HUES48 (cell line): Measurements from ENCODE around the gene ELOVL6.

Source experiments
- H3K27ac ChIP-seq: one replicate; pipeline ENCODE4 v1.7.0; 2013; ENCODE audit warnings: low read depth, low read length, inconsistent platforms
- H3K27me3 ChIP-seq: 2 replicates; pipeline ENCODE4 v1.6.1; 2013; ENCODE audit warnings: mild to moderate bottlenecking, low read length; ENCODE audit not compliant: control insufficient read depth, insufficient read depth
- H3K36me3 ChIP-seq: 2 replicates; pipeline ENCODE4 v1.6.1; 2013; ENCODE audit warnings: low read length; ENCODE audit not compliant: control insufficient read depth, insufficient read depth
- H3K4me1 ChIP-seq: 2 replicates; pipeline ENCODE4 v1.6.1; 2013; ENCODE audit warnings: mild to moderate bottlenecking, low read length; ENCODE audit not compliant: control insufficient read depth, insufficient read depth
- H3K4me3 ChIP-seq: 2 replicates; pipeline ENCODE4 v1.5.1; 2013; ENCODE audit warnings: mild to moderate bottlenecking, low read depth, low read length
- H3K9ac ChIP-seq: 2 replicates; pipeline ENCODE4 v1.6.1; 2013; ENCODE audit warnings: mild to moderate bottlenecking, low read depth, low read length, moderate library complexity
- H3K9me3 ChIP-seq: 2 replicates; pipeline ENCODE4 v1.6.1; 2013; ENCODE audit warnings: low read length; ENCODE audit not compliant: control insufficient read depth, insufficient read depth

ELOVL6 gene

DNA sequence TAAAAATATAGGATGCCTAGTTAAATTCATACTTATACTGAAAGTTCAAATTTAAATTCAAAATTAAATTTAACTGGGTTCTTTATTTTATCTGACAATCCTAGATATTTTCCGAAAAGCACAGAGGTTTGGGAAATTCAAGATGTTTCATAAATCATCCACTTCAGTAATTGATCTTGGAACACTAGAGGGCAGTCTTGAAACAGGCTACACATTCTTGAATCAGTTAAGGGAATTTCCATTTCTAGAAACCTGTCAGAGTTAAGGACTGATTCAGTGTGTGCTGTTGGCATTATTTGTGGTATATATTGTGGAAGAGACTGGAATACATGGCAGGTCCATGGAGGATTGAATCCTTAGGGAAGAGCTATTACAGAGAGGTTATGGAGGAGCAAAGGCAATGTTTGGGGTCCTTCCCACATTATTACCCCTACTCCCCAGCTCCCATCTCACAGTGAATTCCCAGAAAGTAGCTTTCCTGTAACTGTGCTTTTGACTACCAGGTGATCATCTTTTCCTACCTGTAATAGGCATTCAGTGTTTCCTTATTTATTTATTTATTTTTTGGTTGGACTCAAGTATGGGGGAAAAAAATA lies 192.9 kb downstream of the ELOVL6 start:
- Histone ChIP-seq H3K36me3 (no peaks in the 10 kb centered on the region), H3K27ac (no peak overlapping the region), H3K4me3 (no peak overlapping the region), H3K4me1 (no peaks in the 10 kb centered on the region), H3K9ac (no peak overlapping the region), H3K27me3 (no peaks in the 10 kb centered on the region), H3K9me3 (no peaks in the 10 kb centered on the region)

DNA sequence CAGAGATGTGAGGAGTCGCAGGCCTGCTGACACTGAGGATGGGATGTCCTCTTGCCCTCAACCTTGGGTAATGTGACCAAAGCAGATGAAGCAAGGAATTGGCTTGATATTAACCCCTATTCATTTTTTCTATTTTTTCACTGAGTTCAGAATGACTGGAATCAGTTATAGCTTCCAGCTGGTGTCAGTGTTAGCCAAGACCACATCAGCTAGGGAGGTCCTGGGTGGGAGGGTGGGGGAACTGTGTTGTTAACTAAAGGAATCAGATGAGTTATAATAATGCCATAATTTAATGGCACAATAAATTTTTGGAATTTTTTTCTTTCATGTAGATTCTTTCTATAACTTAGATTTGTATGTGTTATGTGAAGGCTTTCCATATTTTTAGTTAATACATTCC lies 193.9 kb downstream of the ELOVL6 start:
- Histone ChIP-seq H3K4me3 (no peak overlapping the region), H3K36me3 (no peaks in the 10 kb centered on the region)

DNA sequence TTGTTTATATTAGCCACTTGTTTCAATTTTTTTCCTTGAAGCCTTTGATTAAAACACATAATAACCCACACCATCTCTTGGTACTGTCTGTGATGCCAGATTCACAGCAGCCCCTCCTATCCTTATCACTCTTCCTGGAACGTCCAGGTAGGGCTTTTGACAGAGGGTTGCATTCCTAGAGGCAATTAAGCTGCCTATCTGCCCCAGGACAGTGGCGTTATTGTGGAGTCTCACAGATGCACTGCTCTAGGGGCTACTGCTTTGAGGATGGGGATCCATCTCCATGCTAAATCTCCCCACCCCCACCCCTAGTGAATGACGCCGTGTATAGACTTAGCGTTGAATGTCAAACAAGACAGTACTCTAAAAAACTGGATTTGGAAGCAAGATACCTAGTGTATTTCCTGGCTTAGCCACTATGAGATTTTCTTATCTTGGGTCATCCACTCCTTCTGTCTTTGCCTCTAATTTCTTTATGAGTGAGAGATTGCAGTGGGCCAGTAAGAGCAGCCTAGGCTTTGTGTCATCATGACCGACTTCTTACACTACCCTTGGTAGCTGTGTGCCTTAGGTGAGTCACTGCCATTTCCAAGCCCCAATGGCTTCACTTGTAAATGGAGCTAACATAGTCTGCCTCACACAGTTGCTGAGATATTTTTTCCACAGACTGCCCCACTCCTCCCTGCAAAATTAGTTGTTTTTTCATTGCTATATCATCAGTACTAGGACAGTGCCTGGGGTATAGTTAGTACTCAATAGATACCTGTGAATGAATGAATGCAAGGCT lies 194.8 kb downstream of the ELOVL6 start:
- Histone ChIP-seq H3K27me3 (no peaks in the 10 kb centered on the region), H3K9me3 (no peaks in the 10 kb centered on the region)

More for the DNA sequence above, 193.9 kb downstream of the ELOVL6 start:
- H3K9ac ChIP-seq = no peak overlapping the region
- H3K27me3 ChIP-seq = no peaks in the 10 kb centered on the region
- no peaks in the 10 kb centered on the region for H3K9me3 ChIP-seq
- no peak overlapping the region for H3K27ac ChIP-seq
- H3K4me1 ChIP-seq = no peaks in the 10 kb centered on the region

DNA sequence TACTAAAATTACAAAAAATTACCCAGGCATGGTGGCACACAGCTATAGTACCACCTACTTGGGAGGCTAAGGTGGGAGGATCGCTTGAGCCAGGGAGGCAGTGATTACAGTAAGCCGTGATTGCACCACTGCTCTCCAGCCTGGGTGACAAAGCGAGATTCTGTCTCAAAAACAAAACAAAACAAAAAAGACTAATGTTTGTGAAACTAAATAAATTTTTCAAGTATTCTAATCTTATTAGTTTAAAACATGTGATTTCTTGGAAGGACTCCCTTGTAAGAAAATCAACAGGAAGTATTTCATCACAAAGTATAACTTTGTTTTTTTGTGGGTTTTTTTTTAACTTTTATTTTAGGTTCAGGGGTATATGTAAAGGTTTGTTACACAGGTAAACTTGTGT lies 196.1 kb downstream of the ELOVL6 start:
- Histone ChIP-seq H3K27ac (no peak overlapping the region), H3K4me3 (no peak overlapping the region), H3K36me3 (no peaks in the 10 kb centered on the region), H3K4me1 (no peaks in the 10 kb centered on the region), H3K9ac (no peak overlapping the region), H3K27me3 (no peaks in the 10 kb centered on the region), H3K9me3 (no peaks in the 10 kb centered on the region)

More for the DNA sequence above, 194.8 kb downstream of the ELOVL6 start:
- H3K36me3 ChIP-seq = no peaks in the 10 kb centered on the region
- H3K4me3 ChIP-seq = no peak overlapping the region
- no peaks in the 10 kb centered on the region for H3K4me1 ChIP-seq
- H3K9ac ChIP-seq = no peak overlapping the region
- H3K27ac ChIP-seq = no peak overlapping the region

DNA sequence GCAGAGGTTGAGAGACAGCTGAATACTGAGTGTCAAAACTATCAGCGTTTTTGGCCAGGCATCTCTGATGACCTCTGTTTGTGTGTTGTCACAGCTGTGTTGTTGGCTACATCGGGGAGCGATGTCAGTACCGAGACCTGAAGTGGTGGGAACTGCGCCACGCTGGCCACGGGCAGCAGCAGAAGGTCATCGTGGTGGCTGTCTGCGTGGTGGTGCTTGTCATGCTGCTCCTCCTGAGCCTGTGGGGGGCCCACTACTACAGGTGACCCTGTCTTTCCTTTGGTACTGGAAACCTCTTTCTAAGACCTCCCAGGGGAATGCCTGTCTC lies 198.9 kb downstream of the ELOVL6 start:
- Histone ChIP-seq H3K27me3 (no peaks in the 10 kb centered on the region), H3K4me1 (no peaks in the 10 kb centered on the region), H3K36me3 (no peaks in the 10 kb centered on the region), H3K9ac (no peak overlapping the region), H3K4me3 (no peak overlapping the region), H3K27ac (no peak overlapping the region), H3K9me3 (no peaks in the 10 kb centered on the region)

DNA sequence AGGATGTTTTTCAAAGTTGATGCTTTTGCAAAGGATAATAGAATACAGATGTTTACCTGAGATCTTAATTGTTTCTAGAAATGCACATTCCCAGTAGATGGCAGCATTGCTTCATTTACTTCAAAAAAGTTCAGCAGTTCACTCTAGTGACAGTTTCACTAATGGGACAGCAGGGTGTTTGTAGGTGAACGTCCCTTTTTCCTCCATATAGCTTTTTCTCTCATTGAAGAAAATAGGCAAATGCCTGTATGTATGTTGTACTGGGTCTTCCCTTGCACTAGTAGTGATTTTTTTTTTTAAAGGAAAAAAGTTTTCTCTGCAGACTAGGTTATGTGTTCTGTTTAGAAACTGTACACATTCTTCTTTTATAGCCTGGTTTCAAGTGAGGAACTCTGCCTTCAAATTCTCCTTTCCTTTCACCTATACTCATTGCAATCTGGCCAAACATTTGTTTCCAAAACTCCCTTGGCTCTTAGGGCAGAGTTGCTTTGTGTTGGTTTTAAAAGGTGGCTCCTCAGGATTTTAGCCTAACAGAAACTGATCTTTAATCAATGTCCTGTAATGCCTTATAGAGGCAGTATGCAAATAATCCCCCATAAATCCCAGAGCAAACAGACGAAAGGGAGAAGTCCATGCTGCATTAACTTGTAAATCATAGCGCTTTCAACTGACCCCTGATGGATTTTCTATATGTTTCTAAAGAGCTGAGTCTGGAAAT lies 199.4 kb downstream of the ELOVL6 start:
- Histone ChIP-seq H3K27me3 (no peaks in the 10 kb centered on the region), H3K9me3 (no peaks in the 10 kb centered on the region), H3K4me1 (no peaks in the 10 kb centered on the region), H3K9ac (no peak overlapping the region), H3K36me3 (no peaks in the 10 kb centered on the region), H3K27ac (no peak overlapping the region), H3K4me3 (no peak overlapping the region)

DNA sequence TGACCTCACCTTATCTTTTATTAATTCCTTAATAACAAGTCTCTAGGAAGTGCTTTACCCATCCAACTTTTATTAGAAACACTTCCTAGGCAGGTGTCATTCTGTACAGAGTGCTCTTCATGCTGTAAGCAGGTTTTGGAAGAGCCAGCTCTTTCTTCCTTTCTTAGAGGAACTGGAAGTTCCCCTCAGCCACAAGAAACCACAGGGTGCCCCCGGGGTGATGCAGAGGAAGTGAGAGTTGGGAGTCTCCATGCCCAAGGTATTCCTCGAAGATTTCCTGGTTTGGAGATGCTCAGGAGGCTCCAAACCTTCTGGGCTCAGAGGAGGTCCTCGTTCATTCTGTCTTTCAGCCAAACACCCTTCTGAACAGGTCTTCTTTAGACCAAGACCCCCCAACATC lies 201.9 kb downstream of the ELOVL6 start:
- no peaks in the 10 kb centered on the region for H3K27me3 ChIP-seq
- no peaks in the 10 kb centered on the region for H3K9me3 ChIP-seq
- no peak overlapping the region for H3K9ac ChIP-seq
- H3K36me3 ChIP-seq = no peaks in the 10 kb centered on the region
- no peak overlapping the region for H3K4me3 ChIP-seq
- H3K4me1 ChIP-seq = no peaks in the 10 kb centered on the region
- H3K27ac ChIP-seq = no peak overlapping the region
